OCI-LY1 (cell line): ENCODE measurements around the gene HOXC5.

ENCODE experiments used
- EZH2 ChIP-seq: fragments of 200-600 bp; sonication (generic), shearing (Covaris generic); IDR thresholded peaks from 2 replicates; pipeline ENCODE4 v1.8.0; 2017; ENCODE audit warnings: borderline replicate concordance, mixed run types, mild to moderate bottlenecking, antibody characterized with exemption, low read length, moderate library complexity, mixed read lengths
- TF ChIP-seq, protein P1 (sequence below): fragments of 200-600 bp; sonication (generic), shearing (Covaris generic); IDR thresholded peaks from 2 replicates; pipeline ENCODE4 v1.5.1; 2017; ENCODE audit warnings: mild to moderate bottlenecking, antibody characterized with exemption, low read length, moderate library complexity, mixed read lengths

DNA sequence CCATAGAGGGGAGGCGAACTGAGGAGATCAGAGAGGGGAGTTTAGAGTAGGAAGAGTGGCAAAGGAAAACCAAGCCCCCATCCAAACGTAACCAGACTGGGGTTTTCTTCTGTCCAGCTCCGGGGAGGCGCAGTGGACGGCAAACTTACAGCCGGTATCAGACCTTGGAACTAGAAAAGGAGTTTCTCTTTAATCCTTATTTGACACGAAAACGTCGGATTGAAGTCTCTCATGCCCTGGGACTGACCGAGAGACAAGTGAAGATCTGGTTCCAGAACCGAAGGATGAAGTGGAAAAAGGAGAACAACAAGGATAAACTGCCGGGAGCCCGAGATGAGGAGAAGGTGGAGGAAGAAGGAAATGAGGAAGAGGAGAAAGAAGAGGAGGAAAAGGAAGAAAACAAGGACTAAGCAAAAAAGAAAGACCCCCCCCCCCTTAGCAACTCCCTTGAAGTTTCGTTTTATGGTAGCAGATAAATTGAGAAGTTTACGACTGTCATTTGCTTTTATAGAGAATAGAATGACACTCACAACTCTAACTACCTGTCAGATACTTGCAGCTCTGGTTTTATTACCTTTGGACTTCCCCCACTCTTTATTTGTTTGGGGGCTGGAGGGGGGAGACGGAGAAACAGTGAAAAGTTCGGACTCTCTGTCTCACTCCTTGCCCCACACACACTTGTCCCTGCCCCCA, 21.7 kb upstream of the HOXC5 start:
- TF ChIP-seq, protein P1, sequence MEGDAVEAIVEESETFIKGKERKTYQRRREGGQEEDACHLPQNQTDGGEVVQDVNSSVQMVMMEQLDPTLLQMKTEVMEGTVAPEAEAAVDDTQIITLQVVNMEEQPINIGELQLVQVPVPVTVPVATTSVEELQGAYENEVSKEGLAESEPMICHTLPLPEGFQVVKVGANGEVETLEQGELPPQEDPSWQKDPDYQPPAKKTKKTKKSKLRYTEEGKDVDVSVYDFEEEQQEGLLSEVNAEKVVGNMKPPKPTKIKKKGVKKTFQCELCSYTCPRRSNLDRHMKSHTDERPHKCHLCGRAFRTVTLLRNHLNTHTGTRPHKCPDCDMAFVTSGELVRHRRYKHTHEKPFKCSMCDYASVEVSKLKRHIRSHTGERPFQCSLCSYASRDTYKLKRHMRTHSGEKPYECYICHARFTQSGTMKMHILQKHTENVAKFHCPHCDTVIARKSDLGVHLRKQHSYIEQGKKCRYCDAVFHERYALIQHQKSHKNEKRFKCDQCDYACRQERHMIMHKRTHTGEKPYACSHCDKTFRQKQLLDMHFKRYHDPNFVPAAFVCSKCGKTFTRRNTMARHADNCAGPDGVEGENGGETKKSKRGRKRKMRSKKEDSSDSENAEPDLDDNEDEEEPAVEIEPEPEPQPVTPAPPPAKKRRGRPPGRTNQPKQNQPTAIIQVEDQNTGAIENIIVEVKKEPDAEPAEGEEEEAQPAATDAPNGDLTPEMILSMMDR = no peak
- no peak for TF ChIP-seq EZH2
